A673 (cell line): ENCODE measurements around the gene TMEM217.

Experiments used
- EZH2 ChIP-seq: fragments of 200-600 bp; sonication (generic); IDR thresholded peaks from 2 replicates; pipeline ENCODE4 v1.6.1; 2017; ENCODE audit warnings: borderline replicate concordance, low read depth, mild to moderate bottlenecking, mixed read lengths, antibody characterized with exemption, low read length; ENCODE audit not compliant: poor library complexity, severe bottlenecking
- TF ChIP-seq, protein P1 (sequence below): fragments of 300-800, 200-600 bp; sonication (generic); conservative IDR thresholded peaks from 2 replicates; pipeline ENCODE4 v1.5.1; 2017; ENCODE audit warnings: low read depth, mild to moderate bottlenecking, antibody characterized with exemption, low read length, moderate library complexity, mixed read lengths

DNA sequence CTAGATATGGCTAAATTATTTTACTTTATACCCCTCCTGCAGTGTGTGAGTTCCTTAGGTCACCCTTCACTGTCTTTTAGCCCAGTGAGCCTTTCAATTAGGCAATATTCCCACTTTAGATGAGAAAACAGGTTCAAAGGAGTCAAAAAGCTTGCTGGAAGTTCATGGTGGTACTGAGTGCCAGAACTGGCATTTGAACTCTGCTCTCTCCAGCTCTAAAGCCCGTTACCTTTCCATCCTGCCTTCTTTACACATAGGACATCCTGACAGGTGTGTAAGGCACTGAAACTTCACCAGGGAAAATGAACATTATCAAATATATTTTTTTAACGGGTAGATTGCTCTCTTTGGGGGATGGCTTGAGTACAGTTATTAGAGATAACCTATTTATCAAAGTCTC, 11.2 kb upstream of the TMEM217 start:
- TF ChIP-seq, protein P1, sequence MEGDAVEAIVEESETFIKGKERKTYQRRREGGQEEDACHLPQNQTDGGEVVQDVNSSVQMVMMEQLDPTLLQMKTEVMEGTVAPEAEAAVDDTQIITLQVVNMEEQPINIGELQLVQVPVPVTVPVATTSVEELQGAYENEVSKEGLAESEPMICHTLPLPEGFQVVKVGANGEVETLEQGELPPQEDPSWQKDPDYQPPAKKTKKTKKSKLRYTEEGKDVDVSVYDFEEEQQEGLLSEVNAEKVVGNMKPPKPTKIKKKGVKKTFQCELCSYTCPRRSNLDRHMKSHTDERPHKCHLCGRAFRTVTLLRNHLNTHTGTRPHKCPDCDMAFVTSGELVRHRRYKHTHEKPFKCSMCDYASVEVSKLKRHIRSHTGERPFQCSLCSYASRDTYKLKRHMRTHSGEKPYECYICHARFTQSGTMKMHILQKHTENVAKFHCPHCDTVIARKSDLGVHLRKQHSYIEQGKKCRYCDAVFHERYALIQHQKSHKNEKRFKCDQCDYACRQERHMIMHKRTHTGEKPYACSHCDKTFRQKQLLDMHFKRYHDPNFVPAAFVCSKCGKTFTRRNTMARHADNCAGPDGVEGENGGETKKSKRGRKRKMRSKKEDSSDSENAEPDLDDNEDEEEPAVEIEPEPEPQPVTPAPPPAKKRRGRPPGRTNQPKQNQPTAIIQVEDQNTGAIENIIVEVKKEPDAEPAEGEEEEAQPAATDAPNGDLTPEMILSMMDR, result no peak
- TF ChIP-seq EZH2, result no peak
